CD4-positive, alpha-beta T cell treated with Interleukin-4 for 1 hour (primary cell): ENCODE data around the gene MAN1C1.
"Not testable (repeated sequence)": the region's sequence is repeated elsewhere in the genome, so short reads cannot be mapped to it uniquely, and the experiment has no call there.

Experiments used
- DNase-seq, 2 donors: peaks; one replicate each; pipeline ENCODE4 v3.0.0-alpha.2; 2020 to 2022

The MAN1C1 gene

GRCh38 chr1:25723250-25723880 lies 106.8 kb downstream of the MAN1C1 start:
- DNase-seq = no peak

GRCh38 chr1:25724201-25724600 lies 107.6 kb downstream of the MAN1C1 start:
- no peak for DNase-seq

- DNase-seq = no peak
Observed at GRCh38 chr1:25724966-25725365, 108.4 kb downstream of the MAN1C1 start.

- no peak for DNase-seq
Observed at GRCh38 chr1:25725482-25725881, 108.9 kb downstream of the MAN1C1 start.

GRCh38 chr1:25727088-25727487 lies 110.5 kb downstream of the MAN1C1 start:
- DNase-seq = no peak

GRCh38 chr1:25727635-25728286 lies 111.2 kb downstream of the MAN1C1 start:
- no peak for DNase-seq

GRCh38 chr1:25728301-25728935 lies 111.8 kb downstream of the MAN1C1 start:
- no peak for DNase-seq

- DNase-seq = no peak
Observed at GRCh38 chr1:25729045-25729444, 112.5 kb downstream of the MAN1C1 start.

- DNase-seq = no peak
Observed at GRCh38 chr1:25729790-25730644, 113.4 kb downstream of the MAN1C1 start.

GRCh38 chr1:25731148-25731547 lies 114.6 kb downstream of the MAN1C1 start:
- DNase-seq = no peak

GRCh38 chr1:25731626-25732370 lies 115.2 kb downstream of the MAN1C1 start:
- DNase-seq = no peak

- DNase-seq = no peak
Observed at GRCh38 chr1:25732821-25733220, 116.2 kb downstream of the MAN1C1 start.

GRCh38 chr1:25733271-25733670 lies 116.7 kb downstream of the MAN1C1 start:
- DNase-seq = no peak

GRCh38 chr1:25734991-25735390 lies 118.4 kb downstream of the MAN1C1 start:
- not testable (repeated sequence) for DNase-seq

GRCh38 chr1:25735956-25736529 lies 119.5 kb downstream of the MAN1C1 start:
- no peak for DNase-seq

GRCh38 chr1:25737130-25737529 lies 120.5 kb downstream of the MAN1C1 start:
- no peak for DNase-seq

GRCh38 chr1:25738499-25738898 lies 121.9 kb downstream of the MAN1C1 start:
- no peak for DNase-seq

- no peak for DNase-seq
Observed at GRCh38 chr1:25739341-25739740, 122.8 kb downstream of the MAN1C1 start.

GRCh38 chr1:25740071-25740470 lies 123.5 kb downstream of the MAN1C1 start:
- no peak for DNase-seq

- no peak for DNase-seq
Observed at GRCh38 chr1:25742316-25742715, 125.7 kb downstream of the MAN1C1 start.

- DNase-seq = no peak
Observed at GRCh38 chr1:25743164-25744139, 126.9 kb downstream of the MAN1C1 start.
